ENCODE data around the gene PPT2. TPM values are rescaled to one million over a fixed set of nuclear protein-coding genes. Genes with fewer than 3 reads are reported as not detected.

PPT2 gene
- total and polyA plus RNA-seq, 2 of the 8 experiments (the other 6 are each of a cell fraction or from before 2014, with no cell fraction given): 24.1 to 39.5 TPM

DNA sequence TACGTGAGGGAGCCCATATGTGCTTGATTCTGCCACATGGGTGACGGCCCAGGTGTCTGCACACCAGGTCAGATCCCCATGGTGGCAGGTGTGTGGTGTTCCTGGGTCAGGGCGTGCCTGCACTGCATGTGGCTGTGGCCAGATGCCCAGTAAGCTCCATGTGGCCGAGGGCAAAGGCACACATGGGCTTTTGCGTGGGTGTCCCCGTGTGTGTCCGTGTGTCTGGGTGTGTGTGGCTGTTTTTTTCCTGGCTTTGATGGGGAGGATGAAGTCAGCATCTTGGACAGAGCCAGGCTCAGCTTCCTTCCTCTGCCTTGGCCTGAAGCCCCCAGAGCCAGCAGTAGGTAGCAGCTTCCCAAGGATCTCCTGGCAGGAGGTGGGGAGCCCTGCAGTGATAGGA is 43.3 kb upstream of the PPT2 start:
- 0 out of 2 replicates have a peak overlapping the region, but pooled peaks have one; percentile 17 for H2BK12ac ChIP-seq (ENCODE audit: low read depth, low read length)
- H3K18ac ChIP-seq (ENCODE audit: extremely low read depth, low read length): no peak overlapping the region
- no peaks in the 10 kb centered on the region for H3K79me2 ChIP-seq (ENCODE audit: control insufficient read depth in 1 of 2, insufficient read depth in 2 of 2, low read length in 2 of 2)
- no peak overlapping the region for H3K23ac ChIP-seq (ENCODE audit: insufficient read length)
- no peak overlapping the region for H3K56ac ChIP-seq (replicated peaks; ENCODE audit: insufficient read length, low read depth, low read length)
- H4K8ac ChIP-seq (ENCODE audit: extremely low read depth, insufficient read depth, low read length): no peak overlapping the region; the same call in 1 of the 2 replicates
- peaks cover 0 to 11% (median 6%) of the 10 kb centered on the region in 4 experiments; a peak in 5 of 7 replicates for H3K27me3 ChIP-seq (replicated peaks in 1 of 4; ENCODE audit: control insufficient read depth in 3 of 4, extremely low read depth in 1 of 4, insufficient read depth in 3 of 4, low read length in 3 of 4)
- no peak overlapping the region for H2AFZ ChIP-seq (ENCODE audit: low read length)
- H2BK5ac ChIP-seq (ENCODE audit: low read depth, low read length): no peak overlapping the region
- no peak overlapping the region for H3K4me2 ChIP-seq (ENCODE audit: insufficient read depth in 1 of 2, low read depth in 2 of 2, low read length in 2 of 2)
- POLR2A ChIA-PET (ENCODE audit: partially characterized antibody): interaction anchor here (0.7 to 3.0 kb wide), 17 partner anchors 11 to 139 kb away, joined by 3 to 16 read pairs (median 4); partner anchors contain the start of genes ATF6B, DXO and FKBPL
- H3K14ac ChIP-seq (ENCODE audit: insufficient read length): no peak overlapping the region
- H3K27ac ChIP-seq (ENCODE audit: low read depth, low read length): no peak overlapping the region
- H4K5ac ChIP-seq (ENCODE audit: insufficient read length, low read depth, low read length): no peak overlapping the region
- 92% methylated on average over 7 of the region's 7 CpGs; no CpG with 5 or more reads in 1 of the 2 experiments for WGBS, 2 experiments (ENCODE audit: extremely low coverage in 1 of 2, insufficient coverage in 1 of 2, insufficient read length in 1 of 2, insufficient replicate concordance in 2 of 2, low coverage in 1 of 2, low lambda C conversion rate in 2 of 2, missing lambda C conversion rate in 1 of 2)
- CTCF ChIA-PET (ENCODE audit: partially characterized antibody): interaction anchor here (0.6 to 6.0 kb wide), 8 partner anchors 7 to 62 kb away, joined by 3 to 49 read pairs (median 4); no protein-coding TSS in a partner anchor
- TF ChIP-seq EGR1 (IDR thresholded peaks at IDR 0.05; ENCODE audit: borderline replicate concordance, low read depth, low read length) (no peak), POLR2A (IDR thresholded peaks at IDR 0.05; ENCODE audit: control extremely low read depth in 1 of 2, low read depth in 2 of 2, low read length in 2 of 2) (no peak), TAF1 (IDR thresholded peaks at IDR 0.05; ENCODE audit: low read depth, low read length) (no peak), CTCF (IDR thresholded peaks at IDR 0.05; ENCODE audit: control extremely low read depth in 1 of 3, insufficient read depth in 1 of 3, low read depth in 1 of 3, low read length in 3 of 3) (no peak)
- peaks cover 3% of the 10 kb centered on the region in 2 experiments for H4K20me1 ChIP-seq (replicated peaks in 1 of 2; ENCODE audit: control insufficient read depth in 1 of 2, insufficient read depth in 2 of 2, low read length in 2 of 2)
- H2AK5ac ChIP-seq (ENCODE audit: low read depth, low read length): peak overlapping the region; percentile 86; the same call in 1 of the 2 replicates
- peaks cover 0 to 2% (median 0%) of the 10 kb centered on the region in 4 experiments; a peak in 2 of 8 replicates for H3K36me3 ChIP-seq (ENCODE audit: control insufficient read depth in 2 of 4, insufficient read depth in 4 of 4, low read length in 3 of 4)
- H3K23me2 ChIP-seq (ENCODE audit: low read depth, low read length): no peaks in the 10 kb centered on the region
- H2BK120ac ChIP-seq (replicated peaks; ENCODE audit: low read depth, low read length): no peak overlapping the region
- H3K4ac ChIP-seq (replicated peaks; ENCODE audit: insufficient read length, low read depth, low read length): no peak overlapping the region
- no peaks in the 10 kb centered on the region for H3K9me3 ChIP-seq (ENCODE audit: insufficient read depth in 2 of 2, low read depth in 1 of 2, low read length in 1 of 2)
- no peaks in the 10 kb centered on the region for H3K79me1 ChIP-seq (ENCODE audit: low read depth, low read length)
- H3K4me3 ChIP-seq (ENCODE audit: extremely low read depth in 1 of 4, insufficient read depth in 2 of 4, low read depth in 3 of 4, low read length in 4 of 4): no peak overlapping the region
- FAIRE-seq (no peak), DNase-seq (ENCODE audit: low read depth in 1 of 2, low spot score in 2 of 2) (no peak)
- no peak overlapping the region for H2BK15ac ChIP-seq (ENCODE audit: low read length)
- H3K9ac ChIP-seq (replicated peaks in 1 of 4; ENCODE audit: extremely low read depth in 1 of 4, low read depth in 3 of 4, low read length in 3 of 4): no peak overlapping the region
- peaks cover 2 to 15% (median 9%) of the 10 kb centered on the region in 4 experiments for H3K4me1 ChIP-seq (replicated peaks in 1 of 4; ENCODE audit: control insufficient read depth in 3 of 4, insufficient read depth in 4 of 4, low read length in 3 of 4)
- H2BK20ac ChIP-seq (ENCODE audit: low read length): no peak overlapping the region
- no peak overlapping the region for H4K91ac ChIP-seq (replicated peaks; ENCODE audit: insufficient read length, low read length)

Measured in H1 (cell line).